Esophagus (tissue), 2 donors: ENCODE data around the gene LIN7C. TPM values are rescaled to one million over a fixed set of nuclear protein-coding genes. Genes with fewer than 3 reads are reported as not detected.
"Not testable (repeated sequence)": the region's sequence is repeated elsewhere in the genome, so short reads cannot be mapped to it uniquely, and the experiment has no call there.

Source experiments
- H3K27ac ChIP-seq, 2 donors: one replicate each; pipeline ENCODE4 v1.5.1; 2013; ENCODE audit warnings: low read depth in 2 of 2, mild to moderate bottlenecking in 2 of 2, inconsistent platforms in 1 of 2, low read length in 1 of 2, moderate library complexity in 1 of 2
- H3K27me3 ChIP-seq, 2 donors: one replicate each; pipeline ENCODE4 v1.6.1; 2013; ENCODE audit warnings: low read length in 2 of 2, control low read depth in 1 of 2, mild to moderate bottlenecking in 1 of 2; ENCODE audit not compliant: insufficient read depth in 2 of 2, control insufficient read depth in 1 of 2
- H3K36me3 ChIP-seq, 2 donors: one replicate each; pipeline ENCODE4 v1.6.1; 2013; ENCODE audit warnings: low read length in 1 of 2; ENCODE audit not compliant: control insufficient read depth in 2 of 2, insufficient read depth in 2 of 2
- H3K4me1 ChIP-seq, 2 donors: one replicate each; pipeline ENCODE4 v1.6.1; 2013; ENCODE audit warnings: low read length in 1 of 2; ENCODE audit not compliant: control insufficient read depth in 2 of 2, insufficient read depth in 2 of 2
- H3K4me3 ChIP-seq, 2 donors: one replicate each; pipeline ENCODE4 v1.5.1; 2013; ENCODE audit warnings: low read length in 2 of 2, mild to moderate bottlenecking in 2 of 2, low read depth in 1 of 2, moderate library complexity in 1 of 2
- H3K9me3 ChIP-seq, 2 donors: one replicate each; pipeline ENCODE4 v1.6.1; 2013; ENCODE audit warnings: mild to moderate bottlenecking in 2 of 2, low read depth in 1 of 2, low read length in 1 of 2, moderate library complexity in 1 of 2; ENCODE audit not compliant: control insufficient read depth in 2 of 2, insufficient read depth in 1 of 2
- WGBS, 2 donors: extraction: QIAGEN DNeasy Blood & Tissue Kit; methylation state at CpG; one replicate each; pipeline ENCODE4 v1.1.7; 2013; 5-methylcytosine and 5-hydroxymethylcytosine counted together
- polyA plus RNA-seq, 2 donors: library from polyadenylated mRNA; stranded (reverse); fragments of 200-250 nt; gene quantifications; one replicate each; pipeline ENCODE4 v1.2.3, GENCODE V29; 2013
- donor health status: healthy with polysubstance abuse.
- donor health status: Bipolar disorder and iron deficiency.

Gene LIN7C
- polyA plus RNA-seq, 2 donors: 7.2 to 7.6 TPM

DNA sequence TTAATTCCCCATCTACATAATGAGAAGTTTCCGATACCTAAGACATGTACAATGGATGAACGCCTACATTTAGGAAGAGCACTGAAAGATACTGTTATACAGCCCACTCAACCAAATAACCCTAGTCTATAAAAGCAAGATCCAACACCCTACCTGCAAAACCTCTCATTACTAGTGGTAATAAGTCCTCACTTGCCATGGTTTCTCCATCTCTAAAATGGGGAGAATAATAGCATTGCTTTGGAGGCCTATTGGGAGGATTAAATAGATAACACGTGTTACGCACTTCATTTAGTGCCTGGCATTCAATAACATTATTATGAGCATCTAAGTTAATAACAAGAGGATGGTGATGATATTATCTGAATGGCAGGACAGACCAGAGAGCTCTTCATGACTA is 50.9 kb downstream of the LIN7C start:
- Histone ChIP-seq H3K27me3 (no peaks in the 10 kb centered on the region), H3K4me1 (no peaks in the 10 kb centered on the region), H3K4me3 (no peak overlapping the region), H3K36me3 (no peaks in the 10 kb centered on the region), H3K9me3 (no peaks in the 10 kb centered on the region), H3K27ac (no peak overlapping the region)
- 80 to 91% methylated on average over 4 of the region's 4 CpGs for WGBS, 2 donors

DNA sequence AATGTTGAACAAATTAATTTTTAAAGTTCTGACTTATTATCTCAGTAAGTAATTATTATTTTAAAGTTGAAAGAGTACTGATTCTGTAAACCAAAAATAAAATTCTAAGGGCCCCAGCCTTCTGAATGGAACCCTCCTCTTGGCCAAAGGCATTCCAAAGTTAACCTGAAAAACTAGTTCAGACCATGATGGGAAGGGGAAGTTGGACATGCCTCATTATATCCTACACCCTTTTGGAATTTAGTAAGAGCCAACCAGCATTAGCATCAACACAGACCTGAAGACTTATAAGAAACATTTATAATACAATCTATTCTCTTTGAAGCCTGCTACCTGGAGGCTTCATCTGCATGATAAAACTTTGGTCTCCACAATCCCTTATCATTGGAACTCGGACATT is 52.9 kb downstream of the LIN7C start:
- no peaks in the 10 kb centered on the region for H3K36me3 ChIP-seq
- no peaks in the 10 kb centered on the region for H3K27me3 ChIP-seq
- no peak overlapping the region for H3K27ac ChIP-seq
- H3K9me3 ChIP-seq: no peaks in the 10 kb centered on the region
- 62 to 66% methylated on average over 1 of the region's 1 CpG for WGBS, 2 donors
- no peaks in the 10 kb centered on the region for H3K4me1 ChIP-seq
- no peak overlapping the region for H3K4me3 ChIP-seq

DNA sequence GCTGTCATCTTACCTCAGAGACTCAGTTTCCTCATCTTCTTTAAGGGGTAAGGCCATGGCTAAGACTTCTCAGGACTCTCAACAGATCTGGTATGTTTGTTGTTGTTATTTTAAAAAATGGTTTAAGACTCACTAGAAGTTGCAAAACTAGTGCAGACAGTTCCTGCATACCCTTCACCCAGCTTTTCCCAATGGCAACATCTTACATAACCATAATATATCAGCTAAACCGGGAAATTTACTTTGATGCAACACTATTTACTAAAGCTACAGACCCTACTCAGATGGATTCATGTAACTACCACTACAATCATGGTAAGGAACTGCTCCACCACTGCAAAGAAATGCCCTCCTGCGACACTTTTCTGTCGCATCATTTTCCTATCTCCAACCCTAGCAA is 54.4 kb downstream of the LIN7C start:
- Histone ChIP-seq H3K36me3 (no peaks in the 10 kb centered on the region), H3K27me3 (no peaks in the 10 kb centered on the region), H3K27ac (peak overlapping the region in 1 of 2 donors; percentile 34), H3K4me1 (no peaks in the 10 kb centered on the region), H3K4me3 (no peak overlapping the region), H3K9me3 (no peaks in the 10 kb centered on the region)
- WGBS, 2 donors: 86 to 88% methylated on average over 3 of the region's 3 CpGs

DNA sequence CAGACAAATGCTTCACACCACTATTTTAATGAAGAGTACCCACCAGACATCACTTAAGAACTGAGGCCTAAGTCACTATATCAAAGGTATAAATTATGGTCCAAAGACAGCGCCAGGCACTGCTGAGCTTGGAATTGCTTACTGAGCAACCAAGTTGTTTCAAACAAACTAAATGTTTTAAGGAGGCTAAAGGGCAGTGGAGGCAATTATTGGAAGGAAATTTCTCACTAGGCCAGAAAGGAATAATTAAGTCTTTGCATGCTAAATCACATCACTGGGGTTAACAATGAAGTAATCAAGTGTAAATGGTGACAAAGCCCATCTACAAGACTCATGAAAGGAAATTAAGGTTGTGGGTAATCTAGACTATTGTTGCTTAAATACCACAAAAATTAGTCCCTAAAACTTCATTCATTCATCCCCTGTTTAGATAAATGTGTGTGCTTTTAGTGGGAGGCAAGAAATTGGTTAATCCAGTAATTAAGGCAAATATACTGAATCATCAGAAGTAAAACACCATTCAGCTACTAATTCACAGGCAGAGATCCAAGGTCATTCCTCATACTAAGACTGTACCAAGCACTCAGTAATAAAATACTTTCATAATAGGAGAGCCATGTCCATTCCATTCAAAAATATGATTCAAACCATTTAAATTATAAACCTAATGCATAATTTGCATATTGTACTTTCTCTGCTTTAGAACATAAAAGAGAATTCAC is 55.2 kb downstream of the LIN7C start:
- Histone ChIP-seq H3K9me3 (no peaks in the 10 kb centered on the region), H3K4me3 (no peak overlapping the region), H3K27me3 (no peaks in the 10 kb centered on the region), H3K4me1 (no peaks in the 10 kb centered on the region), H3K27ac (peak overlapping the region in 1 of 2 donors; percentile 34), H3K36me3 (no peaks in the 10 kb centered on the region)
- WGBS, 2 donors: 92 to 95% methylated on average over 1 of the region's 1 CpG

DNA sequence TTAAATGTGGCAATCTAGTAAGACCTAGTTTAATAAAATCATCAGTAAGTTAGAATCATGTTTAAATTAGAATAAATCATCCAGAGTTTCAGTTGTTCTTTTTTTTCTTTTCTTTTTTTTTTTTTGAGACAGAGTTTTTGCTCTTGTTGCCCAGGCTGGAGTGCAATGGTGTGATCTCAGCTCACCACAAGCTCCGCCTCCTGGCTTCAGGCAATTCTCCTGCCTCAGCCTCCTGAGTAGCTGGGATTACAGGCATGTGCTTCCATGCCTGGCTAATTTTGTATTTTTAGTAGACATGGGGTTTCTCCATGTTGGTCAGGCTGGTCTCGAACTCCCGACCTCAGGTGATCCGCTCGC is 58.4 kb downstream of the LIN7C start:
- 89 to 97% methylated on average over 5 of the region's 5 CpGs for WGBS, 2 donors
- H3K36me3 ChIP-seq, H3K4me3 ChIP-seq, H3K4me1 ChIP-seq, H3K9me3 ChIP-seq, H3K27ac ChIP-seq, H3K27me3 ChIP-seq: not testable (repeated sequence)

DNA sequence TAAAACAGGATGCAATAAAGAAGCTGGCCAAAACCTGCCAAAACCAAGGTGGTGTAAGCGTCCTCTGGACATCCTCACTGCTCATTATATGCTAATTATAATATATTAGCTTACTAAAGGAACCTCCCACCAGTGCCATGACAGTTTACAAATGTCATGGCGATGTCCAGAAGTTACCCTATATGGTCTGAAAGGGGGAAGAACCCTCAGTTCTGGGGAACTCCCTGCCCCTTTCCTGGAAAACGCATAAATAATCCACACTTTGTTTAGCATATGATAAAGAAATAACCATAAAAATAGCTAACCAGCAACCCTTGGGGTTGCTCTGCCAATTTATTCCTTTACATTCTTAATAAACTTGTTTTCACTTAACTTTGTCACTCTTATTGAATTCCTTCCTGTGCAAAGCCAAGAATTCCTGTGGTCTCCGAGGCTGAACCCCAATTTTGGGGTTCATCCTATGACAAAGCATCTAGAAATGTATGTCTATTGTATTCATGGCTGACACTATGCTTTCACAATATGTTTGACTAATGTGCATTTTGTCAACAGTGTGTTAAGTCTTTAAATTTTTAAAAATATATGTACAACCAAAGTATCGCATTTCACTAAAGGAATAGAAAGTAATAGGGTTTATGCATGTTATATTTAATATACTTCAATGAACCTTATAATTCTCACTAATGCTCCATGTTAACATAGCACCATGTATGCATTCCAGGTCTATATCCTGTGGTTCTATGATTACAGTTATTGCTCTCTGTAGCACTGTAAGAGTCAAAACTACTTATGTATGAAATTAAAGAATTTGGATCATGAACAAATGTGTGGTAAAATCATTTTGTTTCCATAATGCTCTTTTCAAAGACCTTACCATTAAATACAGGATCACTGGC is 59.0 kb downstream of the LIN7C start:
- no peak overlapping the region for H3K4me3 ChIP-seq

DNA sequence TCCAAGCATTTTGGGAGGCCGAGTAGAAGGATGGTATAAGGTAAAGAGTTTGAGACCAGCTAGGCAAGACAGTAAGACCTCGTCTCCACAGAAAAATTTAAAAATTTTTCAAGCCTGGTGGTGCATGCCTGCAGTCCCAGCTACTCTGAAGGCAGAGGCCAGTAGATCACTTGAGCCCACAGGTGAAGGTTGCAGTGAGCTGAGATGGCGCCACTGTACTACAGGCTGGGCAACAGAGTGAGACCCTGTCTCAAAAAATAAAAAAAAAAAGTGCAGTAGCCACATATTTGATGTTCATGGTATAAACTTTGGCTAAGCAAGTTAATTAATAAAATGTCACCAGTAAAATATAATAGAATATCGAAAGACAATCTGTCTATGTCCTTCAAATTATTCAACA is 60.9 kb downstream of the LIN7C start:
- H3K9me3 ChIP-seq: no peaks in the 10 kb centered on the region
- no peaks in the 10 kb centered on the region for H3K27me3 ChIP-seq
- 86 to 90% methylated on average over 4 of the region's 4 CpGs for WGBS, 2 donors
- H3K36me3 ChIP-seq: no peaks in the 10 kb centered on the region
- H3K4me3 ChIP-seq: no peak overlapping the region
- H3K27ac ChIP-seq: no peak overlapping the region
- no peaks in the 10 kb centered on the region for H3K4me1 ChIP-seq

More for the DNA sequence above, 59.0 kb downstream of the LIN7C start:
- H3K9me3 ChIP-seq: no peaks in the 10 kb centered on the region
- H3K27me3 ChIP-seq: no peaks in the 10 kb centered on the region
- no peaks in the 10 kb centered on the region for H3K4me1 ChIP-seq
- 74 to 79% methylated on average over 5 of the region's 5 CpGs for WGBS, 2 donors
- H3K27ac ChIP-seq: no peak overlapping the region
- H3K36me3 ChIP-seq: no peaks in the 10 kb centered on the region

DNA sequence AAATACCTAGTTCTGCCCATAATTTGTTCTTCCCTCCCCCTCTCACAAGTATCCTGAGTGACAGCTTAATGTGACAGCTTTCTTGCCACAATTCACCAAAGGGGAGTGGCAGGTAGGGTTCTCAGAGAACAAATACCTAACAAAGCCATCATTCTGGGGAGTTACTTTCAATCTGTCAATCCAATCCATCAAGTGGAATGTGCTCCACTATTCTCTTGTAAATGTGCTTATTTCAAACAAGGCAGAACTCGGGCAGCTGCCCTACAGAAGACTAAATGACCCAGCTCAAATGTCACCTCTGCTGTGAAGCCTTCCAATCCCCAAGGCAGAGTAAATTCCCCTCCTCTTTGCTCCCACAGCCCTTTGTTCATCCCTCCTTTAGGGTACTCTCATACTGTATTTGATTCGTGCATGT is 61.8 kb downstream of the LIN7C start:
- no peaks in the 10 kb centered on the region for H3K36me3 ChIP-seq
- no peaks in the 10 kb centered on the region for H3K9me3 ChIP-seq
- H3K4me1 ChIP-seq: no peaks in the 10 kb centered on the region
- no peak overlapping the region for H3K4me3 ChIP-seq
- H3K27ac ChIP-seq: no peak overlapping the region
- H3K27me3 ChIP-seq: no peaks in the 10 kb centered on the region
- WGBS, 2 donors: 52 to 58% methylated on average over 2 of the region's 2 CpGs
